ENCODE results near the gene OTX2. TPM values are rescaled to one million over a fixed set of nuclear protein-coding genes. Genes with fewer than 3 reads are reported as not detected.

Gene OTX2
- total RNA-seq, 6 experiments from 2014 or later: not detected

- Histone ChIP-seq H3K9me3 (no peaks in the 10 kb centered on the region), H3K4me3 (no peak overlapping the region), H3K27me3 (no peaks in the 10 kb centered on the region), H3K4me1 (no peaks in the 10 kb centered on the region), H3K36me3 (no peaks in the 10 kb centered on the region), H3K27ac (no peak overlapping the region)
- no peak for TF ChIP-seq POLR2A (IDR thresholded peaks at IDR 0.05)
- no peak for TF ChIP-seq CTCF (IDR thresholded peaks at IDR 0.05)
- intact Hi-C loops (cut with DNase I): no loop called here
- 56% methylated on average over 6 of the region's 6 CpGs for WGBS (ENCODE audit: insufficient coverage, low coverage, low lambda C conversion rate, missing lambda C conversion rate)
- DNase-seq: no peak
- ATAC-seq: no peak
These were observed 49.9 kb downstream of the OTX2 start for GRCh38 chr14:56760164-56760914.

GRCh38 chr14:56759633-56760032, 50.6 kb downstream of the OTX2 start:
- no peaks in the 10 kb centered on the region for H3K36me3 ChIP-seq
- no peak overlapping the region for H3K27ac ChIP-seq
- 55% methylated on average over 2 of the region's 2 CpGs for WGBS (ENCODE audit: insufficient coverage, low coverage, low lambda C conversion rate, missing lambda C conversion rate)
- TF ChIP-seq CTCF (IDR thresholded peaks at IDR 0.05) (no peak), POLR2A (IDR thresholded peaks at IDR 0.05) (no peak)
- no peak for DNase-seq
- H3K9me3 ChIP-seq: no peaks in the 10 kb centered on the region
- no peaks in the 10 kb centered on the region for H3K4me1 ChIP-seq
- no peak for ATAC-seq
- no peak overlapping the region for H3K4me3 ChIP-seq
- no peaks in the 10 kb centered on the region for H3K27me3 ChIP-seq
- intact Hi-C loops (cut with DNase I): no loop called here

GRCh38 chr14:56759094-56759493, 51.2 kb downstream of the OTX2 start:
- no peaks in the 10 kb centered on the region for H3K27me3 ChIP-seq
- H3K27ac ChIP-seq: no peak overlapping the region
- no peaks in the 10 kb centered on the region for H3K9me3 ChIP-seq
- intact Hi-C loops (cut with DNase I): no loop called here
- ATAC-seq: no peak
- H3K36me3 ChIP-seq: no peaks in the 10 kb centered on the region
- no peak overlapping the region for H3K4me3 ChIP-seq
- no peaks in the 10 kb centered on the region for H3K4me1 ChIP-seq
- no peak for TF ChIP-seq POLR2A (IDR thresholded peaks at IDR 0.05)
- TF ChIP-seq CTCF (IDR thresholded peaks at IDR 0.05): no peak
- no peak for DNase-seq
- WGBS (ENCODE audit: insufficient coverage, low coverage, low lambda C conversion rate, missing lambda C conversion rate): 46% methylated on average over 5 of the region's 5 CpGs

GRCh38 chr14:56754921-56755320, 55.4 kb downstream of the OTX2 start:
- no peaks in the 10 kb centered on the region for H3K36me3 ChIP-seq
- ATAC-seq (no peak), DNase-seq (no peak)
- no peaks in the 10 kb centered on the region for H3K27me3 ChIP-seq
- intact Hi-C loops (cut with DNase I): no loop called here
- 61% methylated on average over 3 of the region's 3 CpGs for WGBS (ENCODE audit: insufficient coverage, low coverage, low lambda C conversion rate, missing lambda C conversion rate)
- H3K27ac ChIP-seq: no peak overlapping the region
- H3K4me3 ChIP-seq: no peak overlapping the region
- no peak for TF ChIP-seq POLR2A (IDR thresholded peaks at IDR 0.05)
- no peak for TF ChIP-seq CTCF (IDR thresholded peaks at IDR 0.05)
- H3K4me1 ChIP-seq: no peaks in the 10 kb centered on the region
- H3K9me3 ChIP-seq: no peaks in the 10 kb centered on the region
